H9 (cell line): ENCODE measurements around the gene BFSP2. TPM values are rescaled to one million over a fixed set of nuclear protein-coding genes. Genes with fewer than 3 reads are reported as not detected.

Source experiments
- DNase-seq: peaks from one replicate; pipeline ENCODE4 v3.0.0-alpha.2; 2017
- H2AFZ ChIP-seq: one replicate; pipeline ENCODE4 v1.6.1; 2013; ENCODE audit warnings: mild to moderate bottlenecking, low read length, control low read depth, moderate library complexity
- H2AK5ac ChIP-seq: 2 replicates; pipeline ENCODE4 v1.6.1; 2013; ENCODE audit warnings: low read length, control low read depth, mixed read lengths; ENCODE audit not compliant: insufficient read length
- H2BK120ac ChIP-seq: one replicate; pipeline ENCODE4 v1.6.1; 2013; ENCODE audit warnings: low read depth, mild to moderate bottlenecking, low read length, control low read depth, inconsistent platforms; ENCODE audit not compliant: poor library complexity, severe bottlenecking
- H2BK12ac ChIP-seq: 2 replicates; pipeline ENCODE4 v1.6.1; 2013; ENCODE audit warnings: low read length, control low read depth, mixed read lengths, low read depth; ENCODE audit not compliant: insufficient read length
- H2BK15ac ChIP-seq: 2 replicates; pipeline ENCODE4 v1.6.1; 2013; ENCODE audit warnings: low read depth, low read length, control low read depth
- H2BK20ac ChIP-seq: one replicate; pipeline ENCODE4 v1.6.1; 2013; ENCODE audit warnings: low read depth, mild to moderate bottlenecking, low read length, control low read depth, inconsistent platforms; ENCODE audit not compliant: poor library complexity, severe bottlenecking
- H2BK5ac ChIP-seq: 2 replicates; pipeline ENCODE4 v1.6.1; 2013; ENCODE audit warnings: low read length, control low read depth, mixed read lengths; ENCODE audit not compliant: insufficient read length
- H3K14ac ChIP-seq: 2 replicates; pipeline ENCODE4 v1.6.1; 2013; ENCODE audit warnings: low read length, control low read depth; ENCODE audit not compliant: insufficient read depth
- H3K18ac ChIP-seq: 2 replicates; pipeline ENCODE4 v1.6.1; 2013; ENCODE audit warnings: low read depth, mild to moderate bottlenecking, mixed read lengths, low read length, control low read depth; ENCODE audit not compliant: insufficient read length
- H3K23ac ChIP-seq: 2 replicates; pipeline ENCODE4 v1.6.1; 2013; ENCODE audit warnings: low read length, control low read depth, mixed read lengths, low read depth; ENCODE audit not compliant: insufficient read length
- H3K23me2 ChIP-seq: 2 replicates; pipeline ENCODE4 v1.6.1; 2013; ENCODE audit warnings: low read depth, mild to moderate bottlenecking, mixed read lengths, low read length, control low read depth; ENCODE audit not compliant: insufficient read length, poor library complexity, severe bottlenecking
- H3K27ac ChIP-seq: 2 replicates; pipeline ENCODE4 v1.5.1; 2013; ENCODE audit warnings: low read length, control low read depth, mixed read lengths, low read depth; ENCODE audit not compliant: insufficient read length
- H3K27me3 ChIP-seq: 2 replicates; pipeline ENCODE4 v1.6.1; 2013; ENCODE audit warnings: low read length, control low read depth, inconsistent platforms; ENCODE audit not compliant: insufficient read depth
- H3K4ac ChIP-seq: 2 replicates; pipeline ENCODE4 v1.6.1; 2013; ENCODE audit warnings: low read depth, mild to moderate bottlenecking, control low read depth, inconsistent platforms, low read length, moderate library complexity
- H3K4me1 ChIP-seq: 2 replicates; pipeline ENCODE4 v1.6.1; 2013; ENCODE audit warnings: low read length, control low read depth, inconsistent platforms; ENCODE audit not compliant: insufficient read depth
- H3K4me2 ChIP-seq: 2 replicates; pipeline ENCODE4 v1.6.1; 2013; ENCODE audit warnings: low read length, control low read depth, mixed read lengths; ENCODE audit not compliant: insufficient read length, insufficient read depth
- H3K56ac ChIP-seq: 2 replicates; pipeline ENCODE4 v1.6.1; 2013; ENCODE audit warnings: low read depth, mild to moderate bottlenecking, mixed read lengths, low read length, control low read depth; ENCODE audit not compliant: insufficient read length
- H3K79me1 ChIP-seq: 2 replicates; pipeline ENCODE4 v1.6.1; 2013; ENCODE audit warnings: low read depth, mild to moderate bottlenecking, moderate library complexity, low read length, control low read depth, inconsistent platforms; ENCODE audit not compliant: insufficient read depth, poor library complexity, severe bottlenecking
- H3K79me2 ChIP-seq: 2 replicates; pipeline ENCODE4 v1.6.1; 2013; ENCODE audit warnings: low read length, control low read depth, inconsistent platforms; ENCODE audit not compliant: insufficient read depth
- H3K9ac ChIP-seq: 2 replicates; pipeline ENCODE4 v1.6.1; 2013; ENCODE audit warnings: low read length, control low read depth, mixed read lengths; ENCODE audit not compliant: insufficient read length; ENCODE audit errors: extremely low read depth
- H3K9me3 ChIP-seq: one replicate; pipeline ENCODE4 v1.6.1; 2013; ENCODE audit warnings: low read depth, low read length, inconsistent platforms; ENCODE audit not compliant: control insufficient read depth
- H3T11ph ChIP-seq: one replicate; pipeline ENCODE4 v1.6.1; 2013; ENCODE audit warnings: mild to moderate bottlenecking, low read length, control low read depth, inconsistent platforms
- H4K20me1 ChIP-seq: one replicate; pipeline ENCODE4 v1.6.1; 2013; ENCODE audit not compliant: control insufficient read depth, insufficient read length, insufficient read depth
- H4K5ac ChIP-seq: 2 replicates; pipeline ENCODE4 v1.6.1; 2013; ENCODE audit warnings: low read depth, mild to moderate bottlenecking, mixed read lengths, low read length, control low read depth; ENCODE audit not compliant: insufficient read length
- H4K8ac ChIP-seq: replicated peaks from 2 replicates; pipeline ENCODE4 v1.6.1; 2013; ENCODE audit warnings: low read length, control low read depth, mixed read lengths, low read depth; ENCODE audit not compliant: insufficient read length
- H4K91ac ChIP-seq: 2 replicates; pipeline ENCODE4 v1.6.1; 2013; ENCODE audit warnings: low read depth, mild to moderate bottlenecking, moderate library complexity, mixed read lengths, low read length, control low read depth; ENCODE audit not compliant: insufficient read length
- H3K27ac Mint-ChIP-seq, 3 experiments: 2 replicates in 2 of 3; 3 replicates in 1 of 3; pipeline ENCODE4 v1.8.0; 2020 to 2021; ENCODE audit warnings: mixed read lengths in 3 of 3, mild to moderate bottlenecking in 1 of 3, moderate library complexity in 1 of 3
- H3K27me3 Mint-ChIP-seq: 2 replicates; pipeline ENCODE4 v1.8.0; 2021; ENCODE audit warnings: low read depth, mild to moderate bottlenecking, moderate library complexity, mixed read lengths
- H3K36me3 Mint-ChIP-seq, 3 experiments: 2 replicates in 2 of 3; 3 replicates in 1 of 3; pipeline ENCODE4 v1.8.0; 2020 to 2021; ENCODE audit warnings: low read depth in 3 of 3, mixed read lengths in 3 of 3; ENCODE audit not compliant: insufficient read depth in 1 of 3
- H3K4me1 Mint-ChIP-seq, 2 experiments: 2 replicates each; pipeline ENCODE4 v1.8.0; 2020; ENCODE audit warnings: mixed read lengths in 2 of 2
- H3K4me3 Mint-ChIP-seq, 2 experiments: 2 replicates in 1 of 2; 3 replicates in 1 of 2; pipeline ENCODE4 v1.8.0; 2020 to 2021; ENCODE audit warnings: mild to moderate bottlenecking in 2 of 2, mixed read lengths in 2 of 2, moderate library complexity in 1 of 2
- H3K9me3 Mint-ChIP-seq, 2 experiments: 2 replicates in 1 of 2; 3 replicates in 1 of 2; pipeline ENCODE4 v1.8.0; 2020; ENCODE audit warnings: mild to moderate bottlenecking in 2 of 2, mixed read lengths in 2 of 2, moderate library complexity in 1 of 2
- CTCF ChIP-seq: fragments of 200-600 bp; sonication (generic); conservative IDR thresholded peaks from 3 replicates; pipeline ENCODE4 v1.8.0; 2021; ENCODE audit warnings: antibody characterized with exemption, mild to moderate bottlenecking
- WGBS: extraction: QIAGEN DNeasy Blood & Tissue Kit; methylation state at CpG from one replicate; pipeline ENCODE4 v1.1.7; 2013; ENCODE audit warnings: missing lambda C conversion rate, low lambda C conversion rate, mixed read lengths; ENCODE audit not compliant: insufficient read length; ENCODE audit errors: extremely low coverage; 5-methylcytosine and 5-hydroxymethylcytosine counted together
- total RNA-seq: library from RNA; stranded (reverse); gene quantifications from 2 replicates; pipeline ENCODE4 v1.2.1, GENCODE V29; 2021

BFSP2 gene
- total RNA-seq, 1 experiment from 2014 or later, result not detected

- Histone ChIP-seq H2BK20ac (no peak overlapping the region), H3K27me3 (no peaks in the 10 kb centered on the region), H2AK5ac (no peak overlapping the region), H3K27ac (no peak overlapping the region), H3K14ac (no peak overlapping the region), H3K4me1 (no peaks in the 10 kb centered on the region), H2BK12ac (no peak overlapping the region), H3K23me2 (no peaks in the 10 kb centered on the region), H3K56ac (no peak overlapping the region), H3K18ac (no peak overlapping the region), H2BK5ac (no peak overlapping the region), H3K23ac (no peak overlapping the region), H3K79me2 (no peaks in the 10 kb centered on the region), H3K9me3 (no peaks in the 10 kb centered on the region), H3K9ac (no peak overlapping the region), H3K4me2 (no peak overlapping the region), H3T11ph (no peak overlapping the region), H2AFZ (no peak overlapping the region), H4K20me1 (no peaks in the 10 kb centered on the region), H2BK120ac (no peak overlapping the region), H2BK15ac (no peak overlapping the region), H4K8ac (no peak overlapping the region), H4K91ac (no peak overlapping the region), H3K79me1 (no peaks in the 10 kb centered on the region), H3K4ac (no peak overlapping the region), H4K5ac (no peak overlapping the region)
- Mint-ChIP-seq H3K4me1 (peaks cover 0 to 2% of the 10 kb centered on the region in 2 experiments; a peak in 1 of 4 replicates), H3K27me3 (peaks cover 6% of the 10 kb centered on the region), H3K4me3 (no peak overlapping the region), H3K27ac (peak overlapping the region in 1 of 3 experiments; percentile 13; a peak in 2 of 7 replicates), H3K36me3 (no peaks in the 10 kb centered on the region), H3K9me3 (peaks cover 0 to 12% of the 10 kb centered on the region in 2 experiments; a peak in 2 of 5 replicates)
- TF ChIP-seq CTCF, result no peak
- WGBS, result no CpG with 5 or more reads among the region's 17 CpGs
- no peak for DNase-seq
Measured at GRCh38 chr3:133413161-133414020, 13.5 kb downstream of the BFSP2 start.
